IMR-90 (cell line): ENCODE data around the gene RIMS1.

Experiments used
- CEBPB ChIP-seq: IDR thresholded peaks from 2 replicates; pipeline ENCODE4 v1.6.1; 2012; ENCODE audit warnings: low read depth, low read length, improper control_type of control experiment
- FOS ChIP-seq: fragments of 150-350 bp; IDR thresholded peaks from 2 replicates; pipeline ENCODE4 v1.6.1; 2016; ENCODE audit warnings: low read depth, low read length
- MAZ ChIP-seq: IDR thresholded peaks from 2 replicates; pipeline ENCODE4 v1.6.1; 2012; ENCODE audit warnings: low read depth, mild to moderate bottlenecking, low read length, improper control_type of control experiment, moderate library complexity, borderline replicate concordance
- MXI1 ChIP-seq: IDR thresholded peaks from 2 replicates; pipeline ENCODE4 v1.6.1; 2012; ENCODE audit warnings: low read depth, mild to moderate bottlenecking, low read length, moderate library complexity, borderline replicate concordance
- POLR2A ChIP-seq: IDR thresholded peaks from 2 replicates; pipeline ENCODE4 v1.6.1; 2012; ENCODE audit warnings: mild to moderate bottlenecking, low read depth, low read length
- RAD21 ChIP-seq: IDR thresholded peaks from 2 replicates; pipeline ENCODE4 v1.6.1; 2012; ENCODE audit warnings: low read length, improper control_type of control experiment
- SMC3 ChIP-seq: fragments of 150-350 bp; IDR thresholded peaks from 2 replicates; pipeline ENCODE4 v1.6.1; 2016; ENCODE audit warnings: low read depth, mild to moderate bottlenecking, antibody characterized with exemption, low read length, moderate library complexity
- TF ChIP-seq, protein P1 (sequence below): conservative IDR thresholded peaks from 2 replicates; pipeline ENCODE4 v1.5.1; 2012; ENCODE audit warnings: mild to moderate bottlenecking, low read depth, low read length, improper control_type of control experiment

DNA sequence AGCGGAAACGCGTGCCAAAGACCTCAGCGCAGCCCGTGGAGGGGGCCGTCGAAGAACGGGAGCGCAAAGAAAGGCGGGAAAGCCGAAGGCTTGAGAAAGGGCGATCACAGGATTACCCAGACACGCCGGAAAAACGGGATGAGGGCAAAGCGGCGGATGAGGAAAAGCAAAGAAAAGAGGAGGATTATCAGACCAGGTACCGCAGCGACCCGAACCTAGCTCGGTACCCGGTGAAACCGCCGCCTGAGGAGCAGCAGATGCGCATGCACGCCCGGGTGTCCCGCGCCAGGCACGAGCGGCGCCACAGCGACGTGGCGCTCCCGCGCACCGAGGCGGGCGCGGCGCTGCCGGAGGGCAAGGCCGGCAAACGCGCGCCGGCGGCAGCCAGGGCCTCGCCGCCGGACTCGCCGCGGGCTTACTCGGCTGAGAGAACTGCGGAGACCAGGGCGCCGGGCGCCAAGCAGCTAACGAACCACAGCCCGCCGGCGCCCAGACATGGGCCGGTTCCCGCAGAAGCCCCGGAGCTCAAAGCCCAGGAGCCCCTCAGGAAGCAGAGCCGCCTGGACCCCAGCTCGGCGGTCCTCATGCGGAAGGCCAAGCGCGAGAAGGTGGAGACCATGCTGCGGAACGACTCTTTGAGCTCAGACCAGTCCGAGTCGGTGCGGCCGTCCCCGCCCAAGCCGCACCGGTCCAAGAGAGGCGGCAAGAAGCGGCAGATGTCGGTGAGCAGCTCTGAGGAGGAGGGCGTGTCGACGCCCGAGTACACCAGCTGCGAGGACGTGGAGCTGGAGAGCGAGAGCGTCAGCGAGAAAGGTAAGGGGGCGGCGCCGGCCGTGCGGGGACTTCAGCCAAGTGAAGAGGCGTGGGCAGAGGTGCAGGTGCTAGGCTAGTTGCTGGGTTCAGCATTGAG lies 296.2 kb downstream of the RIMS1 start:
- TF ChIP-seq, protein P1, sequence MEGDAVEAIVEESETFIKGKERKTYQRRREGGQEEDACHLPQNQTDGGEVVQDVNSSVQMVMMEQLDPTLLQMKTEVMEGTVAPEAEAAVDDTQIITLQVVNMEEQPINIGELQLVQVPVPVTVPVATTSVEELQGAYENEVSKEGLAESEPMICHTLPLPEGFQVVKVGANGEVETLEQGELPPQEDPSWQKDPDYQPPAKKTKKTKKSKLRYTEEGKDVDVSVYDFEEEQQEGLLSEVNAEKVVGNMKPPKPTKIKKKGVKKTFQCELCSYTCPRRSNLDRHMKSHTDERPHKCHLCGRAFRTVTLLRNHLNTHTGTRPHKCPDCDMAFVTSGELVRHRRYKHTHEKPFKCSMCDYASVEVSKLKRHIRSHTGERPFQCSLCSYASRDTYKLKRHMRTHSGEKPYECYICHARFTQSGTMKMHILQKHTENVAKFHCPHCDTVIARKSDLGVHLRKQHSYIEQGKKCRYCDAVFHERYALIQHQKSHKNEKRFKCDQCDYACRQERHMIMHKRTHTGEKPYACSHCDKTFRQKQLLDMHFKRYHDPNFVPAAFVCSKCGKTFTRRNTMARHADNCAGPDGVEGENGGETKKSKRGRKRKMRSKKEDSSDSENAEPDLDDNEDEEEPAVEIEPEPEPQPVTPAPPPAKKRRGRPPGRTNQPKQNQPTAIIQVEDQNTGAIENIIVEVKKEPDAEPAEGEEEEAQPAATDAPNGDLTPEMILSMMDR: no peak
- TF ChIP-seq POLR2A (no peak), SMC3 (no peak), RAD21 (no peak), MAZ (no peak), FOS (no peak), MXI1 (0 out of 2 replicates have a peak, but pooled peaks have one; percentile 10), CEBPB (no peak)
